IMR-90 (cell line): ENCODE data around the gene H19. TPM values are rescaled to one million over a fixed set of nuclear protein-coding genes. Genes with fewer than 3 reads are reported as not detected.

ENCODE experiments used
- ATAC-seq: fragments of 200-7000 bp; cut with Tn5 transposase; 2 replicates; pipeline ENCODE4 v1.9.1; 2020; ENCODE audit warnings: low read depth, mild to moderate bottlenecking, moderate library complexity
- BruUV-seq: library from RNA; stranded (reverse); fragments of 400-500 nt; replicated peaks from 2 replicates; lab custom pipeline; 2021; lab: Mats Ljungman, UMichigan
- CTCF ChIA-PET: fragments of 300-600 bp; formaldehyde crosslinking; extraction: SDS; loops from one replicate; lab custom pipeline; 2021; ENCODE audit warnings: antibody characterized with exemption; lab: Yijun Ruan, JAX
- POLR2A ChIA-PET: fragments of 300-600 bp; sonication (Branson Sonifier 250); formaldehyde crosslinking; loops from one replicate; lab custom pipeline; 2022; ENCODE audit warnings: antibody characterized with exemption; ENCODE audit not compliant: unreplicated experiment; lab: Charles Lee
- DNase-seq: peaks from one replicate; pipeline ENCODE4 v3.0.0; 2013
- H2AFZ ChIP-seq: replicated peaks from 2 replicates; pipeline ENCODE3; 2013; ENCODE audit warnings: low read length, mild to moderate bottlenecking; ENCODE audit not compliant: poor library complexity
- H2AK5ac ChIP-seq: 2 replicates; pipeline ENCODE4 v1.6.1; 2013; ENCODE audit warnings: low read depth, low read length, inconsistent platforms
- H2AK9ac ChIP-seq: replicated peaks from 2 replicates; pipeline ENCODE3; 2013; ENCODE audit warnings: mild to moderate bottlenecking, low read depth, low read length, moderate library complexity; ENCODE audit not compliant: poor library complexity
- H2BK120ac ChIP-seq: 2 replicates; pipeline ENCODE4 v1.6.1; 2013; ENCODE audit warnings: low read depth, low read length, inconsistent platforms
- H2BK15ac ChIP-seq: 3 replicates; pipeline ENCODE4 v1.6.1; 2013; ENCODE audit warnings: low read depth, low read length, inconsistent platforms
- H2BK20ac ChIP-seq: 2 replicates; pipeline ENCODE4 v1.6.1; 2013; ENCODE audit warnings: low read depth, mild to moderate bottlenecking, inconsistent platforms, low read length, moderate library complexity
- H2BK5ac ChIP-seq: 2 replicates; pipeline ENCODE4 v1.6.1; 2013; ENCODE audit warnings: mild to moderate bottlenecking, low read depth, low read length, inconsistent platforms; ENCODE audit not compliant: poor library complexity, severe bottlenecking
- H3K14ac ChIP-seq: replicated peaks from 2 replicates; pipeline ENCODE4 v1.6.1; 2013; ENCODE audit warnings: low read depth, low read length, inconsistent platforms
- H3K18ac ChIP-seq: 2 replicates; pipeline ENCODE4 v1.6.1; 2013; ENCODE audit warnings: low read depth, low read length, control low read depth
- H3K23ac ChIP-seq: 2 replicates; pipeline ENCODE4 v1.6.1; 2013; ENCODE audit warnings: low read depth, low read length, inconsistent platforms
- H3K27ac ChIP-seq: 2 replicates; pipeline ENCODE4 v1.5.1; 2013; ENCODE audit warnings: mild to moderate bottlenecking, control low read depth, low read length; ENCODE audit not compliant: insufficient read depth
- H3K27me3 ChIP-seq: 2 replicates; pipeline ENCODE4 v1.6.1; 2013; ENCODE audit warnings: low read length; ENCODE audit not compliant: control insufficient read depth, insufficient read depth
- H3K36me3 ChIP-seq: 2 replicates; pipeline ENCODE4 v1.6.1; 2013; ENCODE audit warnings: low read length, mixed read lengths; ENCODE audit not compliant: control insufficient read depth, insufficient read depth
- H3K4ac ChIP-seq: 2 replicates; pipeline ENCODE4 v1.6.1; 2013; ENCODE audit warnings: low read depth, low read length, inconsistent platforms
- H3K4me1 ChIP-seq: 2 replicates; pipeline ENCODE4 v1.6.1; 2013; ENCODE audit warnings: low read length, mixed read lengths; ENCODE audit not compliant: control insufficient read depth, insufficient read depth
- H3K4me2 ChIP-seq: 2 replicates; pipeline ENCODE4 v1.6.1; 2013; ENCODE audit warnings: low read depth, mild to moderate bottlenecking, control low read depth, low read length, moderate library complexity
- H3K4me3 ChIP-seq: 2 replicates; pipeline ENCODE4 v1.5.1; 2013; ENCODE audit warnings: low read depth, mild to moderate bottlenecking, control low read depth, low read length, moderate library complexity; ENCODE audit not compliant: insufficient read depth
- H3K56ac ChIP-seq: 2 replicates; pipeline ENCODE4 v1.6.1; 2013; ENCODE audit warnings: low read length, inconsistent platforms; ENCODE audit not compliant: insufficient read depth; ENCODE audit errors: extremely low read depth
- H3K79me1 ChIP-seq, 2 experiments: 2 replicates each; pipeline ENCODE4 v1.6.1; 2013; ENCODE audit warnings: low read length in 2 of 2, inconsistent platforms in 1 of 2, low read depth in 1 of 2
- H3K9ac ChIP-seq: 2 replicates; pipeline ENCODE4 v1.6.1; 2013; ENCODE audit warnings: low read depth, low read length, control low read depth
- H3K9me1 ChIP-seq: 2 replicates; pipeline ENCODE4 v1.6.1; 2013; ENCODE audit warnings: low read length, inconsistent platforms; ENCODE audit not compliant: insufficient read depth
- H3K9me3 ChIP-seq: 2 replicates; pipeline ENCODE4 v1.6.1; 2013; ENCODE audit warnings: low read length; ENCODE audit not compliant: control insufficient read depth, insufficient read depth
- H4K20me1 ChIP-seq: 2 replicates; pipeline ENCODE4 v1.6.1; 2013; ENCODE audit warnings: low read length, inconsistent platforms; ENCODE audit not compliant: insufficient read depth
- H4K5ac ChIP-seq: 2 replicates; pipeline ENCODE4 v1.6.1; 2013; ENCODE audit warnings: mild to moderate bottlenecking, low read depth, low read length, control low read depth
- H4K8ac ChIP-seq, 2 experiments: 2 replicates each; pipeline ENCODE4 v1.6.1; 2013; ENCODE audit warnings: low read depth in 2 of 2, low read length in 2 of 2, control low read depth in 1 of 2, inconsistent platforms in 1 of 2
- H4K91ac ChIP-seq: 2 replicates; pipeline ENCODE4 v1.6.1; 2013; ENCODE audit warnings: low read depth, low read length, inconsistent platforms; ENCODE audit not compliant: insufficient read depth
- BHLHE40 ChIP-seq: fragments of 150-350 bp; IDR thresholded peaks from 2 replicates; pipeline ENCODE4 v1.6.1; 2016; ENCODE audit warnings: mild to moderate bottlenecking, low read depth, low read length
- MAFK ChIP-seq: IDR thresholded peaks from 2 replicates; pipeline ENCODE4 v1.6.1; 2012; ENCODE audit warnings: low read depth, low read length, improper control_type of control experiment
- MAZ ChIP-seq: IDR thresholded peaks from 2 replicates; pipeline ENCODE4 v1.6.1; 2012; ENCODE audit warnings: low read depth, mild to moderate bottlenecking, low read length, improper control_type of control experiment, moderate library complexity, borderline replicate concordance
- MXI1 ChIP-seq: IDR thresholded peaks from 2 replicates; pipeline ENCODE4 v1.6.1; 2012; ENCODE audit warnings: low read depth, mild to moderate bottlenecking, low read length, moderate library complexity, borderline replicate concordance
- RAD21 ChIP-seq: IDR thresholded peaks from 2 replicates; pipeline ENCODE4 v1.6.1; 2012; ENCODE audit warnings: low read length, improper control_type of control experiment
- RCOR1 ChIP-seq: IDR thresholded peaks from 2 replicates; pipeline ENCODE4 v1.6.1; 2012; ENCODE audit warnings: mild to moderate bottlenecking, low read length, improper control_type of control experiment; ENCODE audit not compliant: insufficient replicate concordance
- WGBS, 2 experiments: methylation state at CpG; one replicate each; pipeline versions ENCODE4 v1.1.5 to v1.1.7; 2013; ENCODE audit warnings: missing lambda C conversion rate in 2 of 2; ENCODE audit not compliant: insufficient read length in 1 of 2; ENCODE audit errors: extremely low coverage in 2 of 2; 5-methylcytosine and 5-hydroxymethylcytosine counted together
- dilution Hi-C: fragments of 300-500 bp; cut with HindIII; formaldehyde crosslinking; loops from one replicate; pipeline ENCODE4 v1.14.3; 2018; ENCODE audit warnings: low sequenced_read_pairs; ENCODE audit not compliant: unreplicated experiment
- in situ Hi-C: fragments of 300-500 bp; cut with MboI; formaldehyde crosslinking; loops from 3 replicates; pipeline ENCODE4 v1.14.3; 2019; ENCODE audit warnings: low sequenced_read_pairs, inconsistent platforms, mixed read lengths
- intact Hi-C: fragments of 100-400 bp; cut with micrococcal nuclease; formaldehyde crosslinking; loops from 2 replicates; pipeline ENCODE4 v1.10.0; 2022
- polyA plus RNA-seq, 3 experiments: library from polyadenylated mRNA; depleted of rRNA; stranded (reverse); fragments of >200 nt; gene quantifications; 2 replicates each; pipeline ENCODE4 v1.2.3, GENCODE V29; 2012; ENCODE audit warnings: low replicate concordance in 1 of 3
- total RNA-seq: library from RNA; depleted of rRNA; stranded (reverse); fragments of >200 nt; gene quantifications from 2 replicates; pipeline ENCODE4 v1.2.3, GENCODE V29; 2012
- TF ChIP-seq, protein P1 (sequence below): conservative IDR thresholded peaks from 2 replicates; pipeline ENCODE4 v1.5.1; 2012; ENCODE audit warnings: mild to moderate bottlenecking, low read depth, low read length, improper control_type of control experiment
- TF ChIP-seq, protein P2 (sequence below): fragments of 150-350 bp; IDR thresholded peaks from 2 replicates; pipeline ENCODE4 v1.6.1; 2016; ENCODE audit warnings: low read depth, mild to moderate bottlenecking, low read length, moderate library complexity, borderline replicate concordance

The H19 gene
- total and polyA plus RNA-seq, 2 of the 4 experiments (the other 2 are of a cell fraction) = 0.41 TPM; not detected in 1

DNA sequence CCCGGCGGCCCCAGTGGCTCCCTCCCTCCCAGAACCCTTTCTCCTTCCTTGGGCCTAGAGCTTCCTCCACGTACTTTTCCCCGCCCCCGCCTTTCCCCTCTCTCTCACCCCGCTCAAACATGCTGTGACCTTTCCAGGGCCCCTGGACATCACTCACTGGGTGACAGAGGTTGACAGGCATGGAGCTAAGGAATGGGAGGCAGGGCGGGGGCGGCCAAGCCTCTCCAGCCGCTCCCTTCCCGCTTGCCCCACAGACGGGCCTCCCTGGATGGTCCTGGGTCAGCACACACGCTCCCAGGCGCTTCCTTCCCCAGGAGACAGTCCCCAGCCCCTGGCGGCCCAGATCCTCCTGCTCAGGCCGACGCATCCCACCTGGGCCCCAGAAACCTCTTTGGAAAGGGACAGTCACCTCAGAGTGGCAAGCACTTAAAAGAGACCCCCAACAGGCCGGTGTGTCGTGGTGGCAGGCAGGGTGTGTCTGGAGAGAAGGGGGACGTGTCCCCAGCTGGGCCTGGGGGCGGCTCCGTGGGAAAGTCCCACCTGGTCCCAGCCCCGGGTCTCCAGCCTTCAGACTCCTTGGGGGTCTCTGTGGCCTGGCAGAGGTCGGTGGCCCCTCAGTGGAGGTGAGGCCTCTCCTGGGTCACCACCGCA lies 8.8 kb downstream of the H19 start:
- H4K91ac ChIP-seq = no peak overlapping the region
- no peak overlapping the region for H3K56ac ChIP-seq
- no peak overlapping the region for H2BK20ac ChIP-seq
- H3K27ac ChIP-seq = no peak overlapping the region
- POLR2A ChIA-PET = no interaction called here
- no peaks in the 10 kb centered on the region for H4K20me1 ChIP-seq
- H4K8ac ChIP-seq = no peak overlapping the region
- no peak overlapping the region for H4K5ac ChIP-seq
- no peak overlapping the region for H2AK5ac ChIP-seq
- CTCF ChIA-PET = no interaction called here
- DNase-seq (no peak), ATAC-seq (no peak)
- no peak overlapping the region for H2BK5ac ChIP-seq
- TF ChIP-seq, protein P1, sequence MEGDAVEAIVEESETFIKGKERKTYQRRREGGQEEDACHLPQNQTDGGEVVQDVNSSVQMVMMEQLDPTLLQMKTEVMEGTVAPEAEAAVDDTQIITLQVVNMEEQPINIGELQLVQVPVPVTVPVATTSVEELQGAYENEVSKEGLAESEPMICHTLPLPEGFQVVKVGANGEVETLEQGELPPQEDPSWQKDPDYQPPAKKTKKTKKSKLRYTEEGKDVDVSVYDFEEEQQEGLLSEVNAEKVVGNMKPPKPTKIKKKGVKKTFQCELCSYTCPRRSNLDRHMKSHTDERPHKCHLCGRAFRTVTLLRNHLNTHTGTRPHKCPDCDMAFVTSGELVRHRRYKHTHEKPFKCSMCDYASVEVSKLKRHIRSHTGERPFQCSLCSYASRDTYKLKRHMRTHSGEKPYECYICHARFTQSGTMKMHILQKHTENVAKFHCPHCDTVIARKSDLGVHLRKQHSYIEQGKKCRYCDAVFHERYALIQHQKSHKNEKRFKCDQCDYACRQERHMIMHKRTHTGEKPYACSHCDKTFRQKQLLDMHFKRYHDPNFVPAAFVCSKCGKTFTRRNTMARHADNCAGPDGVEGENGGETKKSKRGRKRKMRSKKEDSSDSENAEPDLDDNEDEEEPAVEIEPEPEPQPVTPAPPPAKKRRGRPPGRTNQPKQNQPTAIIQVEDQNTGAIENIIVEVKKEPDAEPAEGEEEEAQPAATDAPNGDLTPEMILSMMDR = no peak
- TF ChIP-seq MAFK (no peak), BHLHE40 (no peak), MAZ (no peak), MXI1 (no peak), RAD21 (no peak), RCOR1 (no peak)
- TF ChIP-seq, protein P2, sequence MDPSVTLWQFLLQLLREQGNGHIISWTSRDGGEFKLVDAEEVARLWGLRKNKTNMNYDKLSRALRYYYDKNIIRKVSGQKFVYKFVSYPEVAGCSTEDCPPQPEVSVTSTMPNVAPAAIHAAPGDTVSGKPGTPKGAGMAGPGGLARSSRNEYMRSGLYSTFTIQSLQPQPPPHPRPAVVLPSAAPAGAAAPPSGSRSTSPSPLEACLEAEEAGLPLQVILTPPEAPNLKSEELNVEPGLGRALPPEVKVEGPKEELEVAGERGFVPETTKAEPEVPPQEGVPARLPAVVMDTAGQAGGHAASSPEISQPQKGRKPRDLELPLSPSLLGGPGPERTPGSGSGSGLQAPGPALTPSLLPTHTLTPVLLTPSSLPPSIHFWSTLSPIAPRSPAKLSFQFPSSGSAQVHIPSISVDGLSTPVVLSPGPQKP = no peak
- no peak overlapping the region for H2BK120ac ChIP-seq
- no peaks in the 10 kb centered on the region for H3K4me1 ChIP-seq
- H3K9ac ChIP-seq = no peak overlapping the region
- no peak overlapping the region for H3K4me2 ChIP-seq
- no peaks in the 10 kb centered on the region for H3K27me3 ChIP-seq
- no peak overlapping the region for H2AK9ac ChIP-seq
- H3K9me1 ChIP-seq = no peaks in the 10 kb centered on the region
- BruUV-seq = no TSS peak
- H3K9me3 ChIP-seq = no peaks in the 10 kb centered on the region
- H2AFZ ChIP-seq = no peak overlapping the region
- no peaks in the 10 kb centered on the region for H3K36me3 ChIP-seq
- no peaks in the 10 kb centered on the region for H3K79me1 ChIP-seq
- intact Hi-C loops = no loop called here
- H3K18ac ChIP-seq = no peak overlapping the region
- dilution Hi-C loops = no loop called here
- in situ Hi-C loops = no loop called here
- H3K23ac ChIP-seq = no peak overlapping the region
- no peak overlapping the region for H2BK15ac ChIP-seq
- no CpG with 5 or more reads among the region's 24 CpGs for WGBS, 2 experiments
- H3K4ac ChIP-seq = no peak overlapping the region
- no peak overlapping the region for H3K14ac ChIP-seq
- no peak overlapping the region for H3K4me3 ChIP-seq
